K562 (cell line): ENCODE measurements around the gene RIC8B. TPM values are rescaled to one million over a fixed set of nuclear protein-coding genes. Genes with fewer than 3 reads are reported as not detected.

Source experiments
- ATAC-seq: fragments of 200-7000 bp; cut with Tn5 transposase; 3 replicates; pipeline ENCODE4 v1.9.1; 2020; ENCODE audit warnings: moderate library complexity
- BruUV-seq: library from RNA; stranded (reverse); fragments of 400-500 nt; replicated peaks from 2 replicates; lab custom pipeline; 2021; lab: Mats Ljungman, UMichigan
- CTCF ChIA-PET: fragments of 300-600 bp; formaldehyde crosslinking; extraction: SDS; loops from one replicate; lab custom pipeline; 2021; ENCODE audit warnings: low intra/inter-chr PET ratio; lab: Yijun Ruan, JAX
- POLR2A ChIA-PET: fragments of 300-600, 350-650 bp; sonication (Branson Sonifier 250); formaldehyde crosslinking; extraction: SDS; loops from one replicate; lab custom pipeline; 2021; ENCODE audit warnings: antibody characterized with exemption, inconsistent platforms; lab: Yijun Ruan, JAX
- DNase-seq, 4 experiments: peaks; one replicate each; pipeline versions ENCODE4 v3.0.0 to v3.0.0-alpha.2; 2011 to 2018; ENCODE audit warnings: low spot score in 3 of 4, mixed read lengths in 3 of 4; ENCODE audit errors: extremely low read depth in 1 of 4
- FAIRE-seq: peaks from 2 replicates; lab custom pipeline; 2011; peaks lifted over from hg19 to GRCh38; lab: Jason Lieb, UNC
- H2AFZ ChIP-seq: 2 replicates; pipeline ENCODE4 v1.6.0; 2011; ENCODE audit warnings: low read depth, low read length, control low read depth, inconsistent platforms
- H3K27ac ChIP-seq: fragments of 200-600 bp; 3 replicates; pipeline ENCODE4 v1.8.0; 2011; ENCODE audit warnings: low read depth, mild to moderate bottlenecking, control low read depth, inconsistent platforms, low read length, moderate library complexity, mixed read lengths; ENCODE audit errors: extremely low read depth
- H3K27me3 ChIP-seq, 2 experiments: fragments of 300-600 bp in 1 of 2; 2 replicates in 1 of 2; 3 replicates in 1 of 2; pipeline versions ENCODE4 v1.6.0 to v1.8.0; 2011; ENCODE audit warnings: inconsistent platforms in 2 of 2, low read length in 2 of 2, mild to moderate bottlenecking in 1 of 2, mixed read lengths in 1 of 2, moderate library complexity in 1 of 2; ENCODE audit not compliant: control insufficient read depth in 2 of 2, insufficient read depth in 2 of 2
- H3K36me3 ChIP-seq: fragments of 300-600 bp; 3 replicates; pipeline ENCODE4 v1.8.0; 2011; ENCODE audit warnings: mild to moderate bottlenecking, low read length, inconsistent platforms; ENCODE audit not compliant: control insufficient read depth, insufficient read depth
- H3K4me1 ChIP-seq, 2 experiments: fragments of 200-600 bp in 1 of 2; replicated peaks in 1 of 2; 2 replicates in 1 of 2; 3 replicates in 1 of 2; pipeline versions ENCODE4 v1.5.1 to v1.8.0; 2011; ENCODE audit warnings: inconsistent platforms in 2 of 2, low read length in 2 of 2, mild to moderate bottlenecking in 1 of 2, mixed read lengths in 1 of 2, moderate library complexity in 1 of 2; ENCODE audit not compliant: control insufficient read depth in 2 of 2, insufficient read depth in 2 of 2
- H3K4me2 ChIP-seq: 2 replicates; pipeline ENCODE4 v1.6.1; 2011; ENCODE audit warnings: low read length, control low read depth, inconsistent platforms, mixed read lengths; ENCODE audit not compliant: insufficient read depth
- H3K4me3 ChIP-seq: fragments of 200-600 bp; sonication (generic), shearing (Covaris generic); 2 replicates; pipeline ENCODE4 v1.5.1; 2016; ENCODE audit warnings: control low read depth, inconsistent platforms
- H3K79me2 ChIP-seq: fragments of 200-600 bp; 3 replicates; pipeline ENCODE4 v1.8.0; 2011; ENCODE audit warnings: low read length, inconsistent platforms; ENCODE audit not compliant: control insufficient read depth, insufficient read depth
- H3K9ac ChIP-seq, 2 experiments: 2 replicates each; pipeline versions ENCODE4 v1.6.0 to v1.6.1; 2011; ENCODE audit warnings: low read depth in 2 of 2, low read length in 2 of 2, control low read depth in 1 of 2, inconsistent platforms in 1 of 2, mild to moderate bottlenecking in 1 of 2, mixed read lengths in 1 of 2; ENCODE audit not compliant: insufficient read depth in 1 of 2
- H3K9me1 ChIP-seq: one replicate; pipeline ENCODE4 v1.6.0; 2011; ENCODE audit warnings: inconsistent platforms, mild to moderate bottlenecking, low read length, moderate library complexity; ENCODE audit not compliant: control insufficient read depth, insufficient read depth
- H3K9me3 ChIP-seq: replicated peaks from 2 replicates; pipeline ENCODE4 v1.5.1; 2011; ENCODE audit warnings: low read depth, low read length, inconsistent platforms; ENCODE audit not compliant: control insufficient read depth, insufficient read depth
- H4K20me1 ChIP-seq: replicated peaks from 2 replicates; pipeline ENCODE4 v1.6.1; 2011; ENCODE audit warnings: low read length, inconsistent platforms, mixed read lengths; ENCODE audit not compliant: control insufficient read depth, insufficient read depth
- CHCHD3 ChIP-seq: fragments of 250-450 bp; sonication (Bioruptor Pico); IDR thresholded peaks from 2 replicates; pipeline ENCODE4 v2.1.2; 2022; ENCODE audit warnings: mild to moderate bottlenecking
- FOXM1 ChIP-seq, 2 experiments: fragments of 450-650 bp in 1 of 2; sonication (generic) in 1 of 2; formaldehyde crosslinking in 1 of 2; IDR thresholded peaks; 2 replicates each; pipeline versions ENCODE4 v1.6.1 to v1.9.0; 2017 to 2022; ENCODE audit warnings: low read depth in 2 of 2, mild to moderate bottlenecking in 2 of 2, missing genetic modification reagents in 1 of 2, moderate library complexity in 1 of 2
- NFIX ChIP-seq: fragments of 250-450 bp; sonication (Bioruptor Pico); IDR thresholded peaks from 2 replicates; pipeline ENCODE4 v1.4.0; 2020; ENCODE audit warnings: low read depth, mild to moderate bottlenecking, moderate library complexity
- POLR2G ChIP-seq: fragments of 200-400 bp; formaldehyde crosslinking; IDR thresholded peaks from 2 replicates; pipeline ENCODE4 v1.6.1; 2017; ENCODE audit warnings: low read depth, mild to moderate bottlenecking, antibody characterized with exemption, low read length, moderate library complexity
- RBM34 ChIP-seq: fragments of 200-400 bp; formaldehyde crosslinking; IDR thresholded peaks from 2 replicates; pipeline ENCODE4 v1.6.1; 2018; ENCODE audit warnings: low read length, borderline replicate concordance; ENCODE audit not compliant: insufficient read depth
- SMARCE1 ChIP-seq: fragments of 450-650 bp; IDR thresholded peaks from 2 replicates; pipeline ENCODE4 v1.7.1; 2016; ENCODE audit warnings: mild to moderate bottlenecking
- TAF15 ChIP-seq: fragments of 200-400 bp; formaldehyde crosslinking; IDR thresholded peaks from 2 replicates; pipeline ENCODE4 v1.6.1; 2017; ENCODE audit warnings: mild to moderate bottlenecking, low read depth, low read length, moderate library complexity
- ZEB2 ChIP-seq: fragments of 450-650 bp; IDR thresholded peaks from 2 replicates; pipeline ENCODE4 v1.6.1; 2016
- ZKSCAN3 ChIP-seq: fragments of 250-450 bp; sonication (Bioruptor Pico); IDR thresholded peaks from 2 replicates; pipeline ENCODE4 v1.4.0; 2020
- ZNF707 ChIP-seq: fragments of 250-450 bp; sonication (Bioruptor Pico); conservative IDR thresholded peaks from 2 replicates; pipeline ENCODE4 v1.8.0; 2022; ENCODE audit warnings: inconsistent platforms, mild to moderate bottlenecking, moderate library complexity
- WGBS: fragments of 100-300 bp; shearing (Covaris generic); methylation state at CpG from one replicate; pipeline ENCODE4 v1.1.6; 2016; ENCODE audit warnings: low coverage, mixed read lengths; ENCODE audit not compliant: insufficient coverage; ENCODE audit errors: missing lambda C conversion rate; 5-methylcytosine and 5-hydroxymethylcytosine counted together
- in situ Hi-C: fragments of 300-500 bp; cut with MboI; formaldehyde crosslinking; loops from 4 replicates; pipeline ENCODE4 v1.15.0; 2018; ENCODE audit warnings: inconsistent platforms, mixed read lengths
- intact Hi-C: fragments of 100-400 bp; cut with micrococcal nuclease; formaldehyde crosslinking; loops from 2 replicates; pipeline ENCODE4 v1.14.2; 2022
- polyA plus RNA-seq, 8 experiments: library from polyadenylated mRNA; depleted of rRNA in 4 of 8; stranded (reverse) in 5 of 8; unstranded in 3 of 8; fragments of >200 nt; fragmentation: Nextera tagmentation in 2 of 8; fragmentation: Illumina TruSeq in 1 of 8; extraction: Ambion mirVana in 2 of 8; extraction: Trizol in 1 of 8; gene quantifications; 2 replicates each; pipeline versions ENCODE4 v1.2.1 to v1.2.3, GENCODE V29; 2011 to 2014; ENCODE audit warnings: inconsistent platforms in 1 of 8, missing spikeins in 1 of 8
- total RNA-seq, 7 experiments: library from RNA; depleted of rRNA in 6 of 7; stranded (reverse); fragments of >200 nt in 6 of 7; fragmentation: Illumina TruSeq in 2 of 7; extraction: Trizol in 2 of 7; gene quantifications; 2 replicates each; pipeline versions ENCODE4 v1.2.1 to v1.2.3, GENCODE V29; 2011 to 2021; ENCODE audit warnings: low replicate concordance in 1 of 7
- TF ChIP-seq, protein P1 (sequence below): fragments of 450-650 bp; IDR thresholded peaks from 2 replicates; pipeline ENCODE4 v1.6.1; 2017; ENCODE audit warnings: antibody characterized with exemption, mild to moderate bottlenecking
- TF ChIP-seq, protein P2 (sequence below): IDR thresholded peaks from 3 replicates; pipeline ENCODE4 v1.6.1; 2011; ENCODE audit warnings: borderline replicate concordance, mild to moderate bottlenecking; ENCODE audit not compliant: insufficient read length, insufficient read depth
- TF ChIP-seq, protein P3 (sequence below): fragments of 250-450 bp; sonication (Bioruptor Pico); IDR thresholded peaks from 2 replicates; pipeline ENCODE4 v1.8.0; 2022; ENCODE audit warnings: moderate library complexity, mild to moderate bottlenecking, inconsistent platforms
- TF ChIP-seq, protein P4 (sequence below): IDR thresholded peaks from 2 replicates; pipeline ENCODE4 v1.6.1; 2012; ENCODE audit warnings: low read depth, low read length, improper control_type of control experiment, borderline replicate concordance

The RIC8B gene
- total and polyA plus RNA-seq, 9 of the 15 experiments (the other 6 are each of a cell fraction or from before 2014, with no cell fraction given) = 0.92 to 8.1 (median 4.8) TPM

DNA sequence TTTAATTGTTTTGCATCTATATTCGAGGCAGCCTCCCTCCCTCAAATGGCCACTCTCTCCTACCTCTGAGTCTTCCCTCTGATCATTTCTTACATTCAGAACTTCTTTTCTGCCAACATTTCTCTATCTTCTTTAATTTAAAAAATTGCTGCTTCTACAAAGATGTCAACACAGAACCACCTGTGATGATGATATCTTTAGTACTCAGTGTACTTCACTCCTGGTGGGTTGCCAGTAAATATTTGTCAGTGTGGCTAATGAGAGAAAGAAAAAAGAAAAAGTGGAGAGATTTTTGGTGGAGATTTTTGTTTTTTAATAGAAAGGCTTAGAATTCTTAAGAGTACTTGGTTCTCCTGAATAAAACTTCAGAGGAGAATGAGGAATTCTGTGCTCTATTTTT is 8.1 kb downstream of the RIC8B start (continued):
- TF ChIP-seq, protein P1, sequence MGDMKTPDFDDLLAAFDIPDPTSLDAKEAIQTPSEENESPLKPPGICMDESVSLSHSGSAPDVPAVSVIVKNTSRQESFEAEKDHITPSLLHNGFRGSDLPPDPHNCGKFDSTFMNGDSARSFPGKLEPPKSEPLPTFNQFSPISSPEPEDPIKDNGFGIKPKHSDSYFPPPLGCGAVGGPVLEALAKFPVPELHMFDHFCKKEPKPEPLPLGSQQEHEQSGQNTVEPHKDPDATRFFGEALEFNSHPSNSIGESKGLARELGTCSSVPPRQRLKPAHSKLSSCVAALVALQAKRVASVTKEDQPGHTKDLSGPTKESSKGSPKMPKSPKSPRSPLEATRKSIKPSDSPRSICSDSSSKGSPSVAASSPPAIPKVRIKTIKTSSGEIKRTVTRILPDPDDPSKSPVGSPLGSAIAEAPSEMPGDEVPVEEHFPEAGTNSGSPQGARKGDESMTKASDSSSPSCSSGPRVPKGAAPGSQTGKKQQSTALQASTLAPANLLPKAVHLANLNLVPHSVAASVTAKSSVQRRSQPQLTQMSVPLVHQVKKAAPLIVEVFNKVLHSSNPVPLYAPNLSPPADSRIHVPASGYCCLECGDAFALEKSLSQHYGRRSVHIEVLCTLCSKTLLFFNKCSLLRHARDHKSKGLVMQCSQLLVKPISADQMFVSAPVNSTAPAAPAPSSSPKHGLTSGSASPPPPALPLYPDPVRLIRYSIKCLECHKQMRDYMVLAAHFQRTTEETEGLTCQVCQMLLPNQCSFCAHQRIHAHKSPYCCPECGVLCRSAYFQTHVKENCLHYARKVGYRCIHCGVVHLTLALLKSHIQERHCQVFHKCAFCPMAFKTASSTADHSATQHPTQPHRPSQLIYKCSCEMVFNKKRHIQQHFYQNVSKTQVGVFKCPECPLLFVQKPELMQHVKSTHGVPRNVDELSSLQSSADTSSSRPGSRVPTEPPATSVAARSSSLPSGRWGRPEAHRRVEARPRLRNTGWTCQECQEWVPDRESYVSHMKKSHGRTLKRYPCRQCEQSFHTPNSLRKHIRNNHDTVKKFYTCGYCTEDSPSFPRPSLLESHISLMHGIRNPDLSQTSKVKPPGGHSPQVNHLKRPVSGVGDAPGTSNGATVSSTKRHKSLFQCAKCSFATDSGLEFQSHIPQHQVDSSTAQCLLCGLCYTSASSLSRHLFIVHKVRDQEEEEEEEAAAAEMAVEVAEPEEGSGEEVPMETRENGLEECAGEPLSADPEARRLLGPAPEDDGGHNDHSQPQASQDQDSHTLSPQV = no peak
- TF ChIP-seq ZKSCAN3 (no peak), FOXM1 (IDR thresholded peaks at IDR 0.05; ENCODE audit: low read depth) (no peak), FOXM1 (CRISPR knock-in tag; IDR thresholded peaks at IDR 0.05; ENCODE audit: low read depth) (no peak), TAF15 (no peak), POLR2G (no peak)

DNA sequence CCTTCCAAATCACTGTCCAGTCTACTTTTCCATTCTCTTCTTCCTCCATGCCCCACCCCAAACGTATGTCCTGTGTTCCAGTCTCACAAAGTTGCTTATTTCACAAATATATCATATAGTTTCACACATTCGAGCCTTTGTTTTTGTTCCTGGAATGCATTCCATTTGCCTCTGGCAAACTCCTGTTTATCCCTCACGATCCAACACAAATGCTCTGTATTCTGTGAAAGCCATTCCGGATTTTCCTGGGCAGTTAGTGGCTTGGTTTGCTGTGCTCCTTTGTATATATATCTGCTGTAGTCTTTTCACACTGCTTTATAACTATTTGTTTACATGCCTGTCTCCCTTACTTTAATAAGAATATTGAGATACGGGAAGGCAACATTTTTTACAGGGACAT is 9.0 kb downstream of the RIC8B start:
- intact Hi-C loops (no loop called here), in situ Hi-C loops (no loop called here)
- ATAC-seq (no peak), DNase-seq (no peak), FAIRE-seq (no peak)
- Histone ChIP-seq H3K4me3 (no peak overlapping the region), H3K79me2 (peaks cover 12% of the 10 kb centered on the region; the same call in 2 of the 3 replicates), H3K4me2 (no peak overlapping the region), H3K9ac (no peak overlapping the region), H3K36me3 (peaks cover 14% of the 10 kb centered on the region; the same call in 1 of the 3 replicates), H3K27me3 (no peaks in the 10 kb centered on the region), H4K20me1 (no peaks in the 10 kb centered on the region), H3K9me3 (no peaks in the 10 kb centered on the region), H3K27ac (no peak overlapping the region), H3K9me1 (no peaks in the 10 kb centered on the region), H3K4me1 (peaks cover 3 to 11% of the 10 kb centered on the region in 2 experiments; a peak in 2 of 5 replicates), H2AFZ (no peak overlapping the region)
- BruUV-seq = no TSS peak
- ChIA-PET CTCF (no interaction called here), POLR2A (interaction anchor here (1.0 to 1.5 kb wide), 2 partner anchors 9 to 17 kb away, joined by 3 read pairs; partner anchors contain the start of gene RIC8B)
- WGBS = 70% methylated on average over 5 of the region's 5 CpGs
- TF ChIP-seq ZNF707 (CRISPR knock-in tag) (no peak), SMARCE1 (no peak), CHCHD3 (CRISPR knock-in tag) (no peak), RBM34 (no peak), ZEB2 (no peak), NFIX (no peak)
- TF ChIP-seq, protein P2, sequence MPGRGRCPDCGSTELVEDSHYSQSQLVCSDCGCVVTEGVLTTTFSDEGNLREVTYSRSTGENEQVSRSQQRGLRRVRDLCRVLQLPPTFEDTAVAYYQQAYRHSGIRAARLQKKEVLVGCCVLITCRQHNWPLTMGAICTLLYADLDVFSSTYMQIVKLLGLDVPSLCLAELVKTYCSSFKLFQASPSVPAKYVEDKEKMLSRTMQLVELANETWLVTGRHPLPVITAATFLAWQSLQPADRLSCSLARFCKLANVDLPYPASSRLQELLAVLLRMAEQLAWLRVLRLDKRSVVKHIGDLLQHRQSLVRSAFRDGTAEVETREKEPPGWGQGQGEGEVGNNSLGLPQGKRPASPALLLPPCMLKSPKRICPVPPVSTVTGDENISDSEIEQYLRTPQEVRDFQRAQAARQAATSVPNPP = no peak
- TF ChIP-seq, protein P3, sequence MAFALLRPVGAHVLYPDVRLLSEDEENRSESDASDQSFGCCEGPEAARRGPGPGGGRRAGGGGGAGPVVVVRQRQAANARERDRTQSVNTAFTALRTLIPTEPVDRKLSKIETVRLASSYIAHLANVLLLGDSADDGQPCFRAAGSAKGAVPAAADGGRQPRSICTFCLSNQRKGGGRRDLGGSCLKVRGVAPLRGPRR (CRISPR knock-in tag) = no peak
- TF ChIP-seq, protein P4, sequence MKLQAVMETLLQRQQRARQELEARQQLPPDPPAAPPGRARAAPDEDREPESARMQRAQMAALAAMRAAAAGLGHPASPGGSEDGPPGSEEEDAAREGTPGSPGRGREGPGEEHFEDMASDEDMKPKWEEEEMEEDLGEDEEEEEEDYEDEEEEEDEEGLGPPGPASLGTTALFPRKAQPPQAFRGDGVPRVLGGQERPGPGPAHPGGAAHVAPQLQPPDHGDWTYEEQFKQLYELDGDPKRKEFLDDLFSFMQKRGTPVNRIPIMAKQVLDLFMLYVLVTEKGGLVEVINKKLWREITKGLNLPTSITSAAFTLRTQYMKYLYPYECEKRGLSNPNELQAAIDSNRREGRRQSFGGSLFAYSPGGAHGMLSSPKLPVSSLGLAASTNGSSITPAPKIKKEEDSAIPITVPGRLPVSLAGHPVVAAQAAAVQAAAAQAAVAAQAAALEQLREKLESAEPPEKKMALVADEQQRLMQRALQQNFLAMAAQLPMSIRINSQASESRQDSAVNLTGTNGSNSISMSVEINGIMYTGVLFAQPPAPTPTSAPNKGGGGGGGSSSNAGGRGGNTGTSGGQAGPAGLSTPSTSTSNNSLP = no peak
